ENCODE results near the gene GSK3B. TPM values are rescaled to one million over a fixed set of nuclear protein-coding genes. Genes with fewer than 3 reads are reported as not detected.

The GSK3B gene
- total RNA-seq, 2 donors from 2014 or later, result 36.7 to 47.9 TPM

DNA sequence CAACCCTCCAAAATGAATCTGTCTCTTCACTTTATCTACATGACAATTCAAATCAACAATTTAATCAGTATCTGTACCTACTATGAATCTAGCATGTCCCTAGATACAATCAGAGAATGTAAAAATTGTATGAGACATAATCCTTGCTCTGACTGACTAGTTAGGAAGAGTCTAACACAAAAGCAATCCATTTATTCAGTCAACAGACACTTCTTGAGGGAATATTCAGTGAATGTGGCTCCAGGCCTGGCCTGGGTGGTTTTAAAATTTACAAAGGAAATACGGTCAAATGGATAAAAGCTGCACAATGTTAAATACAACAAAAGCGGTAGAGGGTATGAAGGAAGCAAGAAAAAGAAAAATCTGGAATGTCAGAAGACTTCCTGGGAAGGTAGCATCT lies 45.2 kb downstream of the GSK3B start:
- TF ChIP-seq POLR2A (IDR thresholded peaks at IDR 0.05), result no peak
- TF ChIP-seq, protein P1, sequence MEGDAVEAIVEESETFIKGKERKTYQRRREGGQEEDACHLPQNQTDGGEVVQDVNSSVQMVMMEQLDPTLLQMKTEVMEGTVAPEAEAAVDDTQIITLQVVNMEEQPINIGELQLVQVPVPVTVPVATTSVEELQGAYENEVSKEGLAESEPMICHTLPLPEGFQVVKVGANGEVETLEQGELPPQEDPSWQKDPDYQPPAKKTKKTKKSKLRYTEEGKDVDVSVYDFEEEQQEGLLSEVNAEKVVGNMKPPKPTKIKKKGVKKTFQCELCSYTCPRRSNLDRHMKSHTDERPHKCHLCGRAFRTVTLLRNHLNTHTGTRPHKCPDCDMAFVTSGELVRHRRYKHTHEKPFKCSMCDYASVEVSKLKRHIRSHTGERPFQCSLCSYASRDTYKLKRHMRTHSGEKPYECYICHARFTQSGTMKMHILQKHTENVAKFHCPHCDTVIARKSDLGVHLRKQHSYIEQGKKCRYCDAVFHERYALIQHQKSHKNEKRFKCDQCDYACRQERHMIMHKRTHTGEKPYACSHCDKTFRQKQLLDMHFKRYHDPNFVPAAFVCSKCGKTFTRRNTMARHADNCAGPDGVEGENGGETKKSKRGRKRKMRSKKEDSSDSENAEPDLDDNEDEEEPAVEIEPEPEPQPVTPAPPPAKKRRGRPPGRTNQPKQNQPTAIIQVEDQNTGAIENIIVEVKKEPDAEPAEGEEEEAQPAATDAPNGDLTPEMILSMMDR (IDR thresholded peaks at IDR 0.05), result no peak
- no peak for TF ChIP-seq POLR2AphosphoS5 (IDR thresholded peaks at IDR 0.05)
- WGBS, result 29% methylated on average over 2 of the region's 2 CpGs
- Histone ChIP-seq H3K4me1 (replicated peaks) (no peaks in the 10 kb centered on the region), H3K27ac (no peak overlapping the region), H3K9me3 (no peaks in the 10 kb centered on the region), H3K36me3 (no peaks in the 10 kb centered on the region), H3K27me3 (replicated peaks; ENCODE audit: insufficient read depth) (no peaks in the 10 kb centered on the region), H3K4me3 (no peak overlapping the region)
- intact Hi-C loops (cut with DNase I), result no loop called here
- no peak for DNase-seq (ENCODE audit: low spot score)

GRCh38 chr3:120048355-120049041 lies 45.7 kb downstream of the GSK3B start:
- H3K4me3 ChIP-seq, result no peak overlapping the region
- TF ChIP-seq, protein P1 (IDR thresholded peaks at IDR 0.05), result no peak
- no peak for TF ChIP-seq POLR2A (IDR thresholded peaks at IDR 0.05)
- TF ChIP-seq POLR2AphosphoS5 (IDR thresholded peaks at IDR 0.05), result no peak
- DNase-seq (ENCODE audit: low spot score), result no peak
- H3K27ac ChIP-seq, result no peak overlapping the region
- no peaks in the 10 kb centered on the region for H3K27me3 ChIP-seq (replicated peaks; ENCODE audit: insufficient read depth)
- intact Hi-C loops (cut with DNase I), result no loop called here
- no peaks in the 10 kb centered on the region for H3K4me1 ChIP-seq (replicated peaks)
- no peaks in the 10 kb centered on the region for H3K36me3 ChIP-seq
- H3K9me3 ChIP-seq, result no peaks in the 10 kb centered on the region

DNA sequence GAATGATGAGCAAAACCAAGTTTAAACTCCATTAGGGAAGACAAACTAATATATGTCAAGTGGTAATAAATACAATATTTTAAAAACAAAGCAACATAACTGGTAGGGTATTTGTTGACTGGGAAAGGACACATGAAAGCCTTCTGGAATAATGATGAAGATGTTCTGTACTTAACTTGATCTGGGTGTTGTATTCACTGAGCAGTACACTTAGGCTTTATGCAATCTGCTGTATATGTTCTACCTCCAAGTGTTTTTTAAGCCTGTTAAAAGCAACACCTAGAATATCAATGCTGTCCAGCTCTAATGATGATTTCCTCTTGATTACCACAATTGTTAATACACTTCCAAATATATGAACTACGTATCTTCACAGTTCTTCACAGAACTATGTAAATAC lies 46.6 kb downstream of the GSK3B start:
- no peak overlapping the region for H3K27ac ChIP-seq
- intact Hi-C loops (cut with DNase I), result no loop called here
- no peak for TF ChIP-seq POLR2AphosphoS5 (IDR thresholded peaks at IDR 0.05)
- no peak for TF ChIP-seq POLR2A (IDR thresholded peaks at IDR 0.05)
- TF ChIP-seq, protein P1 (IDR thresholded peaks at IDR 0.05), result no peak
- WGBS, result 81% methylated on average over 1 of the region's 1 CpG
- no peaks in the 10 kb centered on the region for H3K9me3 ChIP-seq
- no peaks in the 10 kb centered on the region for H3K36me3 ChIP-seq
- H3K4me3 ChIP-seq, result no peak overlapping the region
- DNase-seq (ENCODE audit: low spot score), result no peak
- no peaks in the 10 kb centered on the region for H3K4me1 ChIP-seq (replicated peaks)
- H3K27me3 ChIP-seq (replicated peaks; ENCODE audit: insufficient read depth), result no peaks in the 10 kb centered on the region

- H3K27me3 ChIP-seq (replicated peaks; ENCODE audit: insufficient read depth), result no peaks in the 10 kb centered on the region
- intact Hi-C loops (cut with DNase I), result no loop called here
- H3K4me1 ChIP-seq (replicated peaks), result no peaks in the 10 kb centered on the region
- WGBS, result 98% methylated on average over 8 of the region's 8 CpGs
- no peak for DNase-seq (ENCODE audit: low spot score)
- no peak overlapping the region for H3K27ac ChIP-seq
- H3K36me3 ChIP-seq, result no peaks in the 10 kb centered on the region
- no peak overlapping the region for H3K4me3 ChIP-seq
- H3K9me3 ChIP-seq, result no peaks in the 10 kb centered on the region
- no peak for TF ChIP-seq POLR2A (IDR thresholded peaks at IDR 0.05)
- TF ChIP-seq, protein P1 (IDR thresholded peaks at IDR 0.05), result no peak
Measured at GRCh38 chr3:120040813-120041377, 53.4 kb downstream of the GSK3B start.

Measured in prostate gland (tissue), 2 donors.